RWPE2 (cell line): ENCODE results near the gene ROBO2.

Experiments
- ATAC-seq: fragments of 200-7000 bp; cut with Tn5 transposase; 3 replicates; pipeline ENCODE4 v1.9.1; 2021; ENCODE audit warnings: low read depth
- DNase-seq: peaks from one replicate; pipeline ENCODE4 v3.0.0-alpha.2; 2020; ENCODE audit warnings: low spot score
- H3K27ac ChIP-seq: fragments of 450-650 bp; 2 replicates; pipeline ENCODE4 v1.5.1; 2017; ENCODE audit warnings: mild to moderate bottlenecking; ENCODE audit not compliant: poor library complexity, severe bottlenecking
- H3K27me3 ChIP-seq: fragments of 250-450 bp; sonication (Bioruptor Pico); 2 replicates; pipeline ENCODE4 v1.5.1; 2021; ENCODE audit warnings: mild to moderate bottlenecking, moderate library complexity; ENCODE audit not compliant: insufficient read depth, poor library complexity, severe bottlenecking
- H3K36me3 ChIP-seq: fragments of 250-450 bp; sonication (Bioruptor Pico); 2 replicates; pipeline ENCODE4 v1.5.1; 2020; ENCODE audit warnings: low read depth, mild to moderate bottlenecking, moderate library complexity
- H3K4me1 ChIP-seq: fragments of 250-450 bp; sonication (Bioruptor Pico); 2 replicates; pipeline ENCODE4 v1.5.1; 2021; ENCODE audit warnings: mild to moderate bottlenecking, moderate library complexity; ENCODE audit not compliant: insufficient read depth, poor library complexity, severe bottlenecking
- H3K4me3 ChIP-seq: fragments of 250-450 bp; sonication (Bioruptor Pico); 2 replicates; pipeline ENCODE4 v1.5.1; 2021; ENCODE audit warnings: mild to moderate bottlenecking, moderate library complexity; ENCODE audit not compliant: severe bottlenecking
- H3K9me3 ChIP-seq: fragments of 250-450 bp; sonication (Bioruptor Pico); 2 replicates; pipeline ENCODE4 v1.5.1; 2021; ENCODE audit warnings: mild to moderate bottlenecking, moderate library complexity; ENCODE audit not compliant: severe bottlenecking
- TF ChIP-seq, protein P1 (sequence below): fragments of 450-650 bp; IDR thresholded peaks from one replicate; pipeline ENCODE4 v1.5.1; 2017; ENCODE audit warnings: mild to moderate bottlenecking, moderate library complexity; ENCODE audit not compliant: poor library complexity, severe bottlenecking

The ROBO2 gene

DNA sequence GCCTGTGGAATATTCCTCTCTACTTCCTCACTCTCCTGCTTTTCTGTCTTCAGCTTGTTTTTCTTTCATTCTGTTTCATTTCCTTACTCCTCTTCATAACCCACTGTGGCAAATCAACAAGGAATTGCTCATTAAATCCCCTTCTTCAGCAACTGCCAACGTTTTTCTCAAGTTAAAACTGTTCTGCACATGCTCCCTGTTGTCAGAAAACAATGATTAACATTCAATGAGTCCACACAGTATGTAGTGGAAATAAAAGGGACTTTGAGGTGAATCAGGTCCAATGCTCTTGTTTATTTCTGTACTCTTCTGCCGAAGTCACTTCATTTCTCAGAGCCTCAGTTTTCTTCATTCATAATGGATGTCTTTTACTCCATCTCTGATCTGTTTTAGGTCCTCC, 11.9 kb upstream of the ROBO2 start:
- TF ChIP-seq, protein P1, sequence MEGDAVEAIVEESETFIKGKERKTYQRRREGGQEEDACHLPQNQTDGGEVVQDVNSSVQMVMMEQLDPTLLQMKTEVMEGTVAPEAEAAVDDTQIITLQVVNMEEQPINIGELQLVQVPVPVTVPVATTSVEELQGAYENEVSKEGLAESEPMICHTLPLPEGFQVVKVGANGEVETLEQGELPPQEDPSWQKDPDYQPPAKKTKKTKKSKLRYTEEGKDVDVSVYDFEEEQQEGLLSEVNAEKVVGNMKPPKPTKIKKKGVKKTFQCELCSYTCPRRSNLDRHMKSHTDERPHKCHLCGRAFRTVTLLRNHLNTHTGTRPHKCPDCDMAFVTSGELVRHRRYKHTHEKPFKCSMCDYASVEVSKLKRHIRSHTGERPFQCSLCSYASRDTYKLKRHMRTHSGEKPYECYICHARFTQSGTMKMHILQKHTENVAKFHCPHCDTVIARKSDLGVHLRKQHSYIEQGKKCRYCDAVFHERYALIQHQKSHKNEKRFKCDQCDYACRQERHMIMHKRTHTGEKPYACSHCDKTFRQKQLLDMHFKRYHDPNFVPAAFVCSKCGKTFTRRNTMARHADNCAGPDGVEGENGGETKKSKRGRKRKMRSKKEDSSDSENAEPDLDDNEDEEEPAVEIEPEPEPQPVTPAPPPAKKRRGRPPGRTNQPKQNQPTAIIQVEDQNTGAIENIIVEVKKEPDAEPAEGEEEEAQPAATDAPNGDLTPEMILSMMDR, result no peak
- DNase-seq (no peak), ATAC-seq (no peak)
- no peaks in the 10 kb centered on the region for H3K9me3 ChIP-seq
- no peaks in the 10 kb centered on the region for H3K27me3 ChIP-seq
- no peaks in the 10 kb centered on the region for H3K36me3 ChIP-seq
- no peaks in the 10 kb centered on the region for H3K4me1 ChIP-seq
- no peak overlapping the region for H3K27ac ChIP-seq
- no peak overlapping the region for H3K4me3 ChIP-seq

DNA sequence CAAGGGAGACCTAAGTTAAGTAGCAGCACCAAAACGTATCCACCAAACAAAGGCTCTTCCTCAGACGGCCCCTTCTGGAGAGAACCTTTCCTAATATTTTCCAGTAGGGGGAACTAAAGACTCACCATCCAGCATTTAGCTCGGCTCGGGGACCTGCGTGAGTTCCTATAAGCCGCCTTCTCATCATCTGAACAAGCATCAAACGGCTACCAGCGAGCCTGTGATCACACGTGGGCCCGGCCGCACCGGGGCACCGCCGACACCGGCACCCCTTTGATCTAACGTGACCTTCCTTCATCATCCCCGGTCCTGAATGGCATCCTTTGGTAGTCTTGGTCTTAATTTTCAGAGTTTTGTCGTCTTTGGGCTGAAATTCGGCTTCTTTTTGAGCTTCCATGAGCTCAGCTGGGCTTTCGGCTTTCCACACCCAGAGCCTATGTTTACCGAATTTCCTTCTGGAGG, 1.4 kb upstream of the ROBO2 start:
- no peaks in the 10 kb centered on the region for H3K36me3 ChIP-seq
- H3K27ac ChIP-seq, result no peak overlapping the region
- H3K9me3 ChIP-seq, result no peaks in the 10 kb centered on the region
- peaks cover 8% of the 10 kb centered on the region for H3K4me1 ChIP-seq
- peak overlapping the region; percentile 2 for H3K4me3 ChIP-seq
- ATAC-seq (peak; percentile 92), DNase-seq (peak; percentile 61)
- TF ChIP-seq, protein P1, result peak; percentile 82
- H3K27me3 ChIP-seq, result peaks cover 80% of the 10 kb centered on the region

DNA sequence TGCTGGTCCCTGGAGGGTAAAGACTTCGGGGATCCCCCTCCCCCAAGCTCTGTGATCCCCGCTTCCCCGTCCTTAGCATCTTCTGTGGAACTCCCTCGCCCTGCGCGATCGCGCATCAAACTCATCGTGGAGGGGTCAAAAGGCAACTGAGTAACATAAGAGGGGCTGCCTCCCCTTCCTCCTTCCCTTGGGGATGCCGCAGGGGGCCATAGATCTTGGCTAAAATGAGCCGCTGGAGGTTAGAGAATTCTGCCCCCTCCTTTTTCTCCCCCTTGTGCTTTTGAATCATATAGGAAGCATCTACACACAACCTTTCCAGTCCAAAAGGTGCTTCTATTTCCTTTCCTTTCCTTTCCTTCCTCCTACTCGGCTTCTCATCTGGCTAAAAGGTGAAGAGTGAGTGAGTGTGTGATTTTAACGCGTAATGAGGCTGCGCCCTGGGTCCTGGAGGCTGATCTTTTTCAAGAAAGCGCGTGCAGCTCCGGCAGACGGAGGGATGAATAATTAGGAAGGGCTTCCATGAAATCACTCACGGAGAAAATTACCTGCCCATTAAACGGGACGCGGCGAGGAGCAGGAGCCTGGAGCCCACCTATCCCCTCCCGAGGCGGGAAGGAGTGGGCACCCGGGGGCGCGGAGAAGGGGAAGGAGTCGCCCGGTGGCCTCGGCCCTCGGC, 831 bp upstream of the ROBO2 start:
- Histone ChIP-seq H3K9me3 (no peaks in the 10 kb centered on the region), H3K27me3 (peaks cover 80% of the 10 kb centered on the region), H3K4me1 (peaks cover 8% of the 10 kb centered on the region), H3K4me3 (peak overlapping the region; percentile 17), H3K36me3 (no peaks in the 10 kb centered on the region), H3K27ac (no peak overlapping the region)
- ATAC-seq (peak; percentile 35; the same call in 2 of the 3 replicates), DNase-seq (no peak)
- TF ChIP-seq, protein P1, result no peak

DNA sequence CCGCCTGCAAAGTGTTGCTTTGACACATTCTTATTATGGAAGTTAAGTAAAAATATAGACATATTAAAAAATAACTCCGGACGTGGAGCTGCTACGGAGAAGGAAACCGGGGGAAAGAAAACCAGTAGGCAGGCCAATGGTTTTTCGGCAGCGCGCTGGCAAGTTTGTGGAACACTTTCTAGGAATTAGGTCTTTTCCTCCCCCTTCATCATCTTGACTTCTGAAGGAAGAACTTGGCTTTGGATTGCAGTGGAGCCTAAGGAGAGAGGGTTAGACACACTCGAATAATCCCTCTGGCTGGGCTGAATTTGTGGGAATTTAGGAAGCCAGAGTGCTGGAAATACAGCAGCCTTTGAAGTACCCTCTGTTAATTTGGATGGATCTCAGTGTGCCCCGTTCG, 317 bp downstream of the ROBO2 start:
- H3K4me3 ChIP-seq, result no peak overlapping the region
- no peak for DNase-seq
- ATAC-seq, result no peak

More for the DNA sequence above, 317 bp downstream of the ROBO2 start:
- peaks cover 8% of the 10 kb centered on the region for H3K4me1 ChIP-seq
- TF ChIP-seq, protein P1, result no peak
- no peaks in the 10 kb centered on the region for H3K36me3 ChIP-seq
- peaks cover 77% of the 10 kb centered on the region for H3K27me3 ChIP-seq
- no peaks in the 10 kb centered on the region for H3K9me3 ChIP-seq
- H3K27ac ChIP-seq, result no peak overlapping the region
